CD4-positive, alpha-beta T cell treated with Interferon alpha-2 for 1 hour (primary cell): ENCODE results near the gene XRCC1.
"Not testable (repeated sequence)": the region's sequence is repeated elsewhere in the genome, so short reads cannot be mapped to it uniquely, and the experiment has no call there.

Experiments
- DNase-seq, 2 donors: peaks; one replicate each; pipeline ENCODE4 v3.0.0-alpha.2; 2020 to 2022

The XRCC1 gene

GRCh38 chr19:43575156-43575950 is at the start of gene XRCC1, which contains the start of gene PINLYP:
Gene XRCC1 (minus strand): TSS chr19:43575527. CDS start chr19:43575458, 69 bp downstream.
Gene PINLYP (plus strand): TSS chr19:43575801. CDS start chr19:43577192, 1,391 bp downstream.
- DNase-seq = peak; percentile 98 to 99

GRCh38 chr19:43624933-43625332 is 49.6 kb upstream of the XRCC1 start:
- peak; percentile 87 to 89 for DNase-seq

- peak in 1 of 2 donors; percentile 21 for DNase-seq
Measured at GRCh38 chr19:43623889-43624670, 48.8 kb upstream of the XRCC1 start.

GRCh38 chr19:43622956-43623355 is 47.6 kb upstream of the XRCC1 start:
- no peak for DNase-seq

GRCh38 chr19:43622070-43622469 is 46.7 kb upstream of the XRCC1 start:
- DNase-seq = no peak

GRCh38 chr19:43620061-43621001 is 45.0 kb upstream of the XRCC1 start:
- peak in 1 of 2 donors; percentile 88 for DNase-seq

- DNase-seq = peak; percentile 89 to 92
Measured at GRCh38 chr19:43619262-43620060, 44.1 kb upstream of the XRCC1 start, which contains the start of gene ZNF428. Gene ZNF428 (minus strand): TSS chr19:43619629. CDS start chr19:43614304, 5,325 bp downstream.

- peak; percentile 18 to 44 for DNase-seq
Measured at GRCh38 chr19:43618921-43619261, 43.6 kb upstream of the XRCC1 start.

- no peak for DNase-seq
Measured at GRCh38 chr19:43616954-43617353, 41.6 kb upstream of the XRCC1 start.

- no peak for DNase-seq
Measured at GRCh38 chr19:43616306-43616705, 41.0 kb upstream of the XRCC1 start.

GRCh38 chr19:43612374-43612773 is 37.0 kb upstream of the XRCC1 start:
- DNase-seq = no peak

- no peak for DNase-seq
Measured at GRCh38 chr19:43611788-43612187, 36.5 kb upstream of the XRCC1 start, which contains the start of gene SRRM5. Gene SRRM5 (plus strand): TSS chr19:43612088. CDS start chr19:43612122, 34 bp downstream.

GRCh38 chr19:43610493-43610892 is 35.2 kb upstream of the XRCC1 start:
- DNase-seq = no peak

- DNase-seq = no peak
Measured at GRCh38 chr19:43609872-43610271, 34.5 kb upstream of the XRCC1 start.

GRCh38 chr19:43607238-43608205 is 32.2 kb upstream of the XRCC1 start:
- DNase-seq = no peak

- no peak for DNase-seq
Measured at GRCh38 chr19:43606569-43607229, 31.4 kb upstream of the XRCC1 start.

- no peak for DNase-seq
Measured at GRCh38 chr19:43605875-43606568, 30.7 kb upstream of the XRCC1 start.

- DNase-seq = not testable (repeated sequence)
Measured at GRCh38 chr19:43600326-43600725, 25.0 kb upstream of the XRCC1 start.

- no peak for DNase-seq
Measured at GRCh38 chr19:43599635-43600295, 24.4 kb upstream of the XRCC1 start.
